ENCODE data around the gene CEP192.
"Not testable (repeated sequence)": the region's sequence is repeated elsewhere in the genome, so short reads cannot be mapped to it uniquely, and the experiment has no call there.

GRCh38 chr18:13078065-13078464, 86.9 kb downstream of the CEP192 start:
- TF ChIP-seq CTCF (IDR thresholded peaks at IDR 0.05; ENCODE audit: low read depth, low read length, missing input control); REST (IDR thresholded peaks at IDR 0.05); JUND (IDR thresholded peaks at IDR 0.05); FOXA1 (IDR thresholded peaks at IDR 0.05): not testable (repeated sequence)

All from liver (tissue), 3 donors.